DND-41 (cell line): ENCODE results near the gene DCUN1D1.

Experiments
- ATAC-seq: fragments of 200-7000 bp; cut with Tn5 transposase; 3 replicates; pipeline ENCODE4 v1.9.1; 2021; ENCODE audit warnings: low read depth; ENCODE audit not compliant: insufficient read depth
- DNase-seq: peaks from one replicate; pipeline ENCODE4 v3.0.0-alpha.2; 2020
- H2AFZ ChIP-seq: 2 replicates; pipeline ENCODE4 v1.6.0; 2012; ENCODE audit warnings: low read depth, low read length
- H3K27ac ChIP-seq: 2 replicates; pipeline ENCODE4 v1.5.1; 2012; ENCODE audit warnings: low read length, inconsistent platforms
- H3K27me3 ChIP-seq: fragments of 200-600 bp; sonication (generic); 2 replicates; pipeline ENCODE4 v1.6.0; 2012; ENCODE audit warnings: low read length, mild to moderate bottlenecking, inconsistent platforms; ENCODE audit not compliant: insufficient read depth, poor library complexity
- H3K36me3 ChIP-seq: 2 replicates; pipeline ENCODE4 v1.5.1; 2012; ENCODE audit warnings: low read length, inconsistent platforms; ENCODE audit not compliant: insufficient read depth
- H3K4me1 ChIP-seq: 2 replicates; pipeline ENCODE4 v1.5.1; 2012; ENCODE audit warnings: mild to moderate bottlenecking, low read length; ENCODE audit not compliant: insufficient read depth
- H3K4me2 ChIP-seq: 2 replicates; pipeline ENCODE4 v1.6.0; 2012; ENCODE audit warnings: mild to moderate bottlenecking, moderate library complexity, low read length, inconsistent platforms; ENCODE audit not compliant: insufficient read depth
- H3K4me3 ChIP-seq, 2 experiments: fragments of 200-600 bp in 1 of 2; shearing (Covaris generic) in 1 of 2; 2 replicates each; pipeline ENCODE4 v1.5.1; 2012 to 2016; ENCODE audit warnings: inconsistent platforms in 2 of 2, low read length in 2 of 2, mild to moderate bottlenecking in 2 of 2, low read depth in 1 of 2, moderate library complexity in 1 of 2
- H3K79me2 ChIP-seq: 2 replicates; pipeline ENCODE4 v1.6.0; 2012; ENCODE audit warnings: low read length, inconsistent platforms; ENCODE audit not compliant: insufficient read depth
- H3K9ac ChIP-seq: 2 replicates; pipeline ENCODE4 v1.6.0; 2012; ENCODE audit warnings: low read depth, mild to moderate bottlenecking, inconsistent platforms, low read length, moderate library complexity
- H3K9me3 ChIP-seq: 2 replicates; pipeline ENCODE4 v1.5.1; 2012; ENCODE audit warnings: low read length, moderate library complexity, mild to moderate bottlenecking, inconsistent platforms; ENCODE audit not compliant: insufficient read depth, severe bottlenecking
- H4K20me1 ChIP-seq: 2 replicates; pipeline ENCODE4 v1.6.0; 2012; ENCODE audit warnings: low read length; ENCODE audit not compliant: insufficient read depth
- CTCF ChIP-seq: IDR thresholded peaks from 2 replicates; pipeline ENCODE4 v1.5.1; 2012; ENCODE audit warnings: borderline replicate concordance, low read length, moderate library complexity, mild to moderate bottlenecking; ENCODE audit not compliant: poor library complexity, severe bottlenecking; ENCODE audit errors: extremely low read depth
- EZH2 ChIP-seq: IDR thresholded peaks from 3 replicates; pipeline ENCODE4 v1.6.1; 2012; ENCODE audit warnings: borderline replicate concordance, low read depth, mild to moderate bottlenecking, moderate library complexity, low read length, inconsistent platforms; ENCODE audit not compliant: severe bottlenecking

DCUN1D1 gene

GRCh38 chr3:182912474-182912873 is 67.9 kb downstream of the DCUN1D1 start:
- peak overlapping the region; percentile 80 for H3K27ac ChIP-seq
- DNase-seq: no peak

GRCh38 chr3:182911782-182912111 is 68.6 kb downstream of the DCUN1D1 start:
- Histone ChIP-seq H3K9me3 (no peaks in the 10 kb centered on the region), H3K79me2 (no peaks in the 10 kb centered on the region), H4K20me1 (no peaks in the 10 kb centered on the region), H3K27me3 (no peaks in the 10 kb centered on the region), H3K36me3 (peaks cover 2% of the 10 kb centered on the region; the same call in 1 of the 2 replicates), H3K4me2 (no peak overlapping the region), H3K9ac (0 out of 2 replicates have a peak overlapping the region, but pooled peaks have one; percentile 2), H3K27ac (peak overlapping the region; percentile 80), H3K4me3 (no peak overlapping the region), H3K4me1 (peaks cover 62% of the 10 kb centered on the region), H2AFZ (no peak overlapping the region)
- TF ChIP-seq EZH2 (no peak), CTCF (no peak)
- ATAC-seq (no peak), DNase-seq (no peak)

More at GRCh38 chr3:182912474-182912873, 67.9 kb downstream of the DCUN1D1 start:
- Histone ChIP-seq H4K20me1 (no peaks in the 10 kb centered on the region), H3K27me3 (no peaks in the 10 kb centered on the region), H2AFZ (no peak overlapping the region), H3K4me3 (no peak overlapping the region), H3K4me1 (peaks cover 62% of the 10 kb centered on the region), H3K9ac (no peak overlapping the region), H3K79me2 (no peaks in the 10 kb centered on the region), H3K9me3 (no peaks in the 10 kb centered on the region), H3K36me3 (peaks cover 2% of the 10 kb centered on the region; the same call in 1 of the 2 replicates), H3K4me2 (no peak overlapping the region)
- TF ChIP-seq CTCF (no peak), EZH2 (no peak)
- no peak for ATAC-seq

- H3K9me3 ChIP-seq: no peaks in the 10 kb centered on the region
- no peak overlapping the region for H2AFZ ChIP-seq
- H3K27ac ChIP-seq: peak overlapping the region; percentile 80
- peaks cover 62% of the 10 kb centered on the region for H3K4me1 ChIP-seq
- peak; percentile 63 for DNase-seq
- H4K20me1 ChIP-seq: no peaks in the 10 kb centered on the region
- H3K79me2 ChIP-seq: no peaks in the 10 kb centered on the region
- H3K27me3 ChIP-seq: no peaks in the 10 kb centered on the region
- no peak overlapping the region for H3K4me2 ChIP-seq
- no peak overlapping the region for H3K4me3 ChIP-seq
- ATAC-seq: peak; percentile 71
- 0 out of 2 replicates have a peak overlapping the region, but pooled peaks have one; percentile 2 for H3K9ac ChIP-seq
- peaks cover 5% of the 10 kb centered on the region; the same call in 1 of the 2 replicates for H3K36me3 ChIP-seq
- TF ChIP-seq EZH2 (no peak), CTCF (no peak)
These were observed 69.2 kb downstream of the DCUN1D1 start for GRCh38 chr3:182910936-182911781.
